H7 (cell line): ENCODE measurements around the gene COL4A2. TPM values are rescaled to one million over a fixed set of nuclear protein-coding genes. Genes with fewer than 3 reads are reported as not detected.
"Not testable (repeated sequence)": the region's sequence is repeated elsewhere in the genome, so short reads cannot be mapped to it uniquely, and the experiment has no call there.

ENCODE experiments used
- DNase-seq: peaks from one replicate; pipeline ENCODE4 v3.0.0; 2012
- H3K27me3 ChIP-seq: 2 replicates; pipeline ENCODE4 v1.6.0; 2011; ENCODE audit warnings: mild to moderate bottlenecking, low read length; ENCODE audit not compliant: control insufficient read depth, insufficient read depth
- H3K36me3 ChIP-seq: replicated peaks from 2 replicates; pipeline ENCODE4 v1.5.1; 2011; ENCODE audit warnings: low read length; ENCODE audit not compliant: control insufficient read depth, insufficient read depth
- H3K4me3 ChIP-seq: 2 replicates; pipeline ENCODE4 v1.5.1; 2011; ENCODE audit warnings: low read depth, mild to moderate bottlenecking, control low read depth, low read length, moderate library complexity; ENCODE audit not compliant: insufficient read depth
- total RNA-seq: library from RNA; depleted of rRNA; stranded (reverse); fragments of >200 nt; shearing (Covaris generic); gene quantifications from 2 replicates; pipeline ENCODE4 v1.2.3, GENCODE V29; 2014

COL4A2 gene
- total RNA-seq, 1 experiment from 2014 or later: 166 TPM

DNA sequence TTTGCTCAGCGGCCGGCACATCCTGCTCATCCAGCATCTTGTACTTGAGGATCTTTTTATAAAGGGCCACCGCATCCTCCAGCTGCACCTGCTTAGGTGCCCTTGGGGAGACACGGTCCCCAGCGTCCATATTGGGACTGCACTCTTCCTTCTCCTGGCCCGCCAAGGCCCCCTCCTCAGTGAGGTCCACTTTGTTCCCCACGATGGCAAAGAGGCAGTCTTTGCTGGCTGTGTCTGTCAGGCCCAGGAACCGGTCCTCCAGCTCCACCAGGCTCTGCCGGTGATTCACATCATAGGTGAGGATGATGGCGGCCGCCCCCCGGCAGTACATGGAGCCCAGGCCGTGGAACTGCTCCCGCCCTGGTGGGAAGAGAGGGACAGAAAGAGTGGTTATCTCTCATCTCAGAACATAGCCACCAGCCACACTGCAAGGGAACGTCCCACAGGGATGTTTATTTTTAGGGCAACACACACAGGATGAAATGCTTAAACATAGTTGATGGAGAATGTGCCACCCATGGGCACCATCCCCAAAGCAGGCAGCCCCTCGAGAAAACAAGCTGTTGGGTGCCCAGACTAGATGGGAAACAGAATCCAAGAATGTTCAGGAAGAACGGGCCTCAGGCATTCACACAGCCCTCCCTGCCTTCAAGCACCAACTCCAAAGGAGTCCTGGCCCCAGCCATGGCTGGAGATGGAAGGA lies 216.9 kb downstream of the COL4A2 start:
- no peak for DNase-seq
- peaks cover 2% of the 10 kb centered on the region; the same call in 1 of the 2 replicates for H3K36me3 ChIP-seq
- H3K27me3 ChIP-seq: no peaks in the 10 kb centered on the region
- H3K4me3 ChIP-seq: no peak overlapping the region

DNA sequence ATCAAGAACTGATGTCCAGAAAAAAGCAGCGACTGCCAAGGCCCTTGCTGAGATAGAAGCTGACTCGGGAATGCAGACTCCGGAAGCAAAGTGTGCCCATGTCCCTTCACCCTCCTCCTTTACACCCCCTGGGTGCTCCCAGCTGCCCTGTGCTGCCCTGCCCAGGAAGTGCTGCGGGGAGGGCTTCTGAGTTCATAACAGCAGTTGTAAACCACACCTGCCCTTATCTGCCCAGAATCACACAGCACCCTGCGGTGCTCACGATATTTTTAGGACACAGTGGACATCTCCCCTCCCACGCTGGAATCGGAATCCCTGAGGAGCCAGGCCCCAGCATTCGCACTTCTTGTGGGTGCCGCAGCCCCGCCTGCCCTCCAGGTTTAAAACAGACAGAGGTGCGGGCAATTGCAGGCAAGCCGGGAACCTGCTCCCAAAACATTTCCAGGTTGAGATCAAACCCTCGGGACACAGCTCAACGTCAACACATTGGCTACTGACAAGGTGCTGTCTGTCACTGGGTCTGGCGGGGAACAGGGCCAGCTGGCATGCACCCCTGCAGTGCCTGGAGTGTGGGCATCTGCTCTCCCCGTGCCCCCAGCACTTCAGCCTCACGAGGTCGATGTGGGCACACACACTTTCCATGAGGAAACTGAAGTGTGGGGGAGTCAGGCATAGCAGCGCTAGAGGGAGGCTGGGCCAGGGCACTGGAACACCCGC lies 217.6 kb downstream of the COL4A2 start:
- Histone ChIP-seq H3K36me3 (peaks cover 2% of the 10 kb centered on the region; the same call in 1 of the 2 replicates), H3K4me3 (no peak overlapping the region), H3K27me3 (no peaks in the 10 kb centered on the region)
- DNase-seq: no peak

GRCh38 chr13:110525328-110526319 lies 218.5 kb downstream of the COL4A2 start:
- Histone ChIP-seq H3K4me3 (no peak overlapping the region), H3K27me3 (no peaks in the 10 kb centered on the region), H3K36me3 (peaks cover 1% of the 10 kb centered on the region; the same call in 1 of the 2 replicates)
- peak; percentile 64 for DNase-seq

GRCh38 chr13:110528371-110528770 lies 221.3 kb downstream of the COL4A2 start:
- no peak for DNase-seq
- Histone ChIP-seq H3K27me3 (no peaks in the 10 kb centered on the region), H3K36me3 (no peaks in the 10 kb centered on the region), H3K4me3 (no peak overlapping the region)

DNA sequence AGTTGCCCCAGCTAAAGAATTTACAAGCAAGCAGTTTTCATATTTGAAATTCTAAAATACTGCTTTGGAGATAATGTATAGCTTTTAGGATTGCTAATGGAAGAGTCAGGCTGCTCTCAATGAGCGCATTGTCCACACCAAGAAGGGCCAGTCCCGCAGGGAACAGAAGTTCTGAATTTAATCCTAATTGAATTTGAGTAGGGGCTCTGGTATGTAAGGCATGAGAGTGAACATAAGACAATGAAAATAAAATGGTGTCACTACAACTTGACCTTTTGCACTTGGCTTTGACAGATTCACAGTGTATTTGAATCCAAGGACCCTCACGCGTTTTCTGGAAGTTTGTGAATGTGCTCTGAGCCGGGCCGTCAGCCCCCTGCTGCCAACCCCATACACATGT lies 221.8 kb downstream of the COL4A2 start:
- DNase-seq: no peak
- Histone ChIP-seq H3K36me3 (no peaks in the 10 kb centered on the region), H3K27me3 (no peaks in the 10 kb centered on the region), H3K4me3 (no peak overlapping the region)

DNA sequence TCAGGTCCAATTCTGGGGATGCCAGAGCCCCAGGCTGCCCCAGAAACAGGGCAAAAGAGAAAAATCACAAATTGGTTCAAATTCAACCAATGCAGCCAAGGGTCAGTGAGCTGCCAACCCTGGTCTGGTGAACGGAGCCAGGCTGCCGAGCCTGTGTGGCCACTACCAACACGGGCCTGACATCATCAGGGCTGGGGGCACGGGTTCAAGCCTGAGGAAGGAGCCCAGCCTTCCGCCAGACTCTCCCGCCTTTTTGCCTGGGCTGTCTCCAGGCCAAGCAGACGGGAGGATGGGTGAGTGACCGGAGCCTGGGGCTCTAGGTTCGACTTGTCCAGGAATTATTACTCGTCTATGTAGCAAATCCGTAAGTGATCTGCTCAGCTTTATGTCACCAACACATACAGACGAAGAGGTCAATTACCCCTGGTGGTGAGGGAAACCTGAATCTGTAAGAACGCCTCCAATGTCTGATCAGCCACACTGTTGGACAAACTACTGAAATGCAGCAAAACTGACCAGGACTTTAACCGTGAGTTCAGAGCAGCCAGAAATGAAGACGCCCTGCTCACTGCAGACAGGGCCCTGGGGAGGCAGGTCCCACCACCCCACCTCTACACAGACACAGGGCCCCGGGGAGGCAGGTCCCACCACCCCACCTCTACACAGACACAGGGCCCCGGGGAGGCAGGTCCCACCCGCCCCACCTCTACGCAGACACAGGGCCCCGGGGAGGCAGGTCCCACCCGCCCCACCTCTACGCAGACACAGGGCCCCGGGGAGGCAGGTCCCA lies 222.6 kb downstream of the COL4A2 start:
- Histone ChIP-seq H3K36me3 (no peaks in the 10 kb centered on the region), H3K4me3 (no peak overlapping the region), H3K27me3 (no peaks in the 10 kb centered on the region)
- no peak for DNase-seq

DNA sequence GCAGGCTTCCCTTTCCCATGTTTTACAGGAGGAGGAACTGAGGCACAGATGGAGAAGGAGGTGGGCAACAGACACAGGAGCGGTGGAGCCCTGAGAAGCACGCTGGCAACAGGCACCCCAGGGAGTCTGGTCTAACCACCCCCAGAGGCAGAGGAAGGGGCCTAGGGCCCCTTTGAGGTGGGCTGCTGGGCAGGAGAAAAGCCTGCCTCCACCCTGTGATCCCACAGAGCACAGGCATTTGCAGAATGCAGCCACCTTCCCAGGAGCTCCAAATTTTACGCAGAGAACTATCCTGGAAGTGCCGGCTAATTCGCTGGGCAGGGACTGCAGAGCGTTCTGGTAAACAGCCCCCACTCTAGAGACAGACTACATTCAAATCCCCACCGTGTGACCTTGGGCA lies 224.0 kb downstream of the COL4A2 start:
- H3K4me3 ChIP-seq: no peak overlapping the region
- DNase-seq: peak; percentile 72

GRCh38 chr13:110531671-110532083 lies 224.6 kb downstream of the COL4A2 start:
- Histone ChIP-seq H3K27me3 (no peaks in the 10 kb centered on the region), H3K4me3 (no peak overlapping the region), H3K36me3 (no peaks in the 10 kb centered on the region; the same call in 1 of the 2 replicates)
- DNase-seq: no peak

More for the DNA sequence above, 224.0 kb downstream of the COL4A2 start:
- H3K36me3 ChIP-seq: no peaks in the 10 kb centered on the region; the same call in 1 of the 2 replicates
- no peaks in the 10 kb centered on the region for H3K27me3 ChIP-seq

DNA sequence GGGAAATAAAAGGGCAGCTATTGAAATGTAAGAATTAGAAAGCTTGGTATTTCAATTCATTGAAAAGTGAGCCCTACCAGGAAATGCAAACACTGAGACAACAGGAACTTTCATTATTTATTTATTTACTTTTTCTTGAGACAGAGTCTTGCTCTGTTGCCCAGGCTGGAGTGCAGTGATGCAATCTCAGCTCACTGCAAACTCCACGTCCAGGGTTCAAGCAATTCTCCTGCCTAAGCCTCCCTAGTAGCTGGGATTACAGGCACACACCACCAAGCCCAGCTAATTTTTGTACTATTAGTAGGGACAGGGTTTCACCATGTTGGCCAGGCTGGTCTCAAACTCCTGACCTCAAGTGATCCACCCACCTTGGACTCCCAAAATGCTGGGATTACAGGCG lies 225.2 kb downstream of the COL4A2 start:
- not testable (repeated sequence) for H3K36me3 ChIP-seq, DNase-seq, H3K27me3 ChIP-seq, H3K4me3 ChIP-seq

DNA sequence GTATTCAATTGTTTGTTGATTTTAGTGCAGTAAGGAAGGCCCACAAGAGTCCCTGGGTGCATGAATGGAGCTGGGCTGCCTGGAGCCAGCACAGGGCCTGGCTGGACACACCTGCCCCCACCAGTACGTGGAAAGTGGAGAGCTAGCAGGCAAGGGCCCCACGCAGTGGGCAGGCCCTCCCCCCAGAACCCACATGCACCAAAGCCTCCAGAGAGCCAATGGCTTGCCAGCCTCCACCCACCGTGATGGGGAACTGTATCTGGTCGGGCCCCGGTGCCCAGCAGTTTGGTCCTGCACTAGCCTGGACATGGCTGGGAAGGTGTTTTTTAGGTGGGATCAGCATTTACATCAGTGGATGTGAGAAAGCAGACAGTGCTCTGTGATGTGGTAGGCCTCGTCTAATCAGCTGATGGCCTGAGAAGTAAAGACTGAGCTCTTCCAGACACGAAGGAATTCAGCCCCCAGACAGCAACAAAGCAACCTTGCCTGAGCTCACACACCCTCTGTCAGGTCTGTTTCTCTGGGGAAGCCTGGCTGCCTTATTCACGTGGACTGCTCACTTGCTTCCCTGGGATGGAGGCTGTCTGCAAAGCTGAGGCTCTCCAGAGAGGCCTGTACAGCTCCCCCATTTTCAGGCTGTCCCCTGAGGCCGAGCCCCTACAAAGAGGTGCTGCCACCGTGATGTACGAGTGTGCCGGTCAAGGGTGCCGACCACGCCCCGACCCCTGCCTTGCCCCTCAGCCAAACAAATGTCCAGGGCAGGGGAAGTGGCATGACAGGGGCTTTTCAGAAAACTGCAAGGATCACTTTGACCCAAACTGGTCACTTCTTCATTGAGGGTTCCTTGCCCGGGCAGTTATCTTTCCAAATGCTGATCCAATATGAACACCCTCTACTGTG lies 226.9 kb downstream of the COL4A2 start:
- Histone ChIP-seq H3K27me3 (no peaks in the 10 kb centered on the region), H3K36me3 (no peaks in the 10 kb centered on the region; the same call in 1 of the 2 replicates), H3K4me3 (no peak overlapping the region)
- no peak for DNase-seq

DNA sequence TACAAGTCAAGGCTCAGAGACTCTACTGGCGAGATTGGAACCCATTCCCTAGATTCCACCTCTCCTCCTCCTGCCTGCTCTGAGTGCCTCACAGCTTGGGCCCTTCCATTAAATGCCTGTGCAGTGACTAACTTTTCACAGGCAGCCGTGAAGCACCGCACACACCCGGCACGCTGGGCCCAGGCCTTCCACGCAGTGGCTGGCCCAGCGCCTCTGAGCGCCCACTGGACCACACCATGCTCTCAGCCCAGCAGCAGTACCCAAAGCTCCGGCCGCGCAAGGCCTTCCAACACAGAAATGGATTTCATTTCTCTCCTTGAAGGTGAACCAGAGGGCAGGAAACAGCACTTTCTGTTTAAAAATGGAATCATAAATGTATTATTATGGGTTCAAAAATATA lies 228.4 kb downstream of the COL4A2 start:
- no peaks in the 10 kb centered on the region; the same call in 1 of the 2 replicates for H3K36me3 ChIP-seq
- H3K27me3 ChIP-seq: no peaks in the 10 kb centered on the region
- no peak for DNase-seq
- H3K4me3 ChIP-seq: no peak overlapping the region

GRCh38 chr13:110536006-110536693 lies 229.1 kb downstream of the COL4A2 start:
- Histone ChIP-seq H3K36me3 (no peaks in the 10 kb centered on the region; the same call in 1 of the 2 replicates), H3K27me3 (no peaks in the 10 kb centered on the region), H3K4me3 (no peak overlapping the region)
- no peak for DNase-seq
